Rectal smooth muscle tissue (tissue), 1 donor: Measurements from ENCODE around the gene SLC7A14.

Source experiments
- H3K27ac ChIP-seq: one replicate; pipeline ENCODE4 v1.7.0; 2013; ENCODE audit warnings: low read depth, low read length, inconsistent platforms
- H3K27me3 ChIP-seq: one replicate; pipeline ENCODE4 v1.7.0; 2013; ENCODE audit warnings: low read length; ENCODE audit not compliant: control insufficient read depth, insufficient read depth
- H3K36me3 ChIP-seq: one replicate; pipeline ENCODE4 v1.7.0; 2013; ENCODE audit warnings: low read length; ENCODE audit not compliant: control insufficient read depth, insufficient read depth
- H3K4me1 ChIP-seq: one replicate; pipeline ENCODE4 v1.7.0; 2013; ENCODE audit warnings: low read length; ENCODE audit not compliant: control insufficient read depth, insufficient read depth
- H3K4me3 ChIP-seq: one replicate; pipeline ENCODE4 v1.7.0; 2013; ENCODE audit warnings: low read length
- H3K9ac ChIP-seq: one replicate; pipeline ENCODE4 v1.7.0; 2013; ENCODE audit warnings: low read length

SLC7A14 gene

GRCh38 chr3:170486398-170486797 is 99.5 kb downstream of the SLC7A14 start:
- Histone ChIP-seq H3K4me1 (no peaks in the 10 kb centered on the region), H3K4me3 (no peak overlapping the region), H3K36me3 (no peaks in the 10 kb centered on the region), H3K27me3 (no peaks in the 10 kb centered on the region), H3K9ac (no peak overlapping the region), H3K27ac (no peak overlapping the region)

GRCh38 chr3:170485696-170486095 is 100.2 kb downstream of the SLC7A14 start:
- H3K27me3 ChIP-seq = no peaks in the 10 kb centered on the region
- H3K9ac ChIP-seq = no peak overlapping the region
- no peaks in the 10 kb centered on the region for H3K36me3 ChIP-seq
- H3K4me1 ChIP-seq = no peaks in the 10 kb centered on the region
- no peak overlapping the region for H3K4me3 ChIP-seq
- H3K27ac ChIP-seq = no peak overlapping the region

GRCh38 chr3:170485294-170485693 is 100.6 kb downstream of the SLC7A14 start:
- H3K4me3 ChIP-seq = no peak overlapping the region
- H3K9ac ChIP-seq = no peak overlapping the region
- H3K36me3 ChIP-seq = no peaks in the 10 kb centered on the region
- no peaks in the 10 kb centered on the region for H3K27me3 ChIP-seq
- no peak overlapping the region for H3K27ac ChIP-seq
- H3K4me1 ChIP-seq = no peaks in the 10 kb centered on the region

GRCh38 chr3:170484869-170485268 is 101.0 kb downstream of the SLC7A14 start:
- Histone ChIP-seq H3K4me1 (no peaks in the 10 kb centered on the region), H3K27ac (no peak overlapping the region), H3K27me3 (no peaks in the 10 kb centered on the region), H3K4me3 (no peak overlapping the region), H3K9ac (no peak overlapping the region), H3K36me3 (no peaks in the 10 kb centered on the region)

- H3K36me3 ChIP-seq = no peaks in the 10 kb centered on the region
- no peak overlapping the region for H3K4me3 ChIP-seq
- no peaks in the 10 kb centered on the region for H3K27me3 ChIP-seq
- no peak overlapping the region for H3K9ac ChIP-seq
- H3K27ac ChIP-seq = no peak overlapping the region
- no peaks in the 10 kb centered on the region for H3K4me1 ChIP-seq
Measured at GRCh38 chr3:170483485-170484262, 102.2 kb downstream of the SLC7A14 start.

GRCh38 chr3:170482199-170482598 is 103.7 kb downstream of the SLC7A14 start:
- Histone ChIP-seq H3K27me3 (no peaks in the 10 kb centered on the region), H3K27ac (no peak overlapping the region), H3K4me1 (no peaks in the 10 kb centered on the region), H3K4me3 (no peak overlapping the region), H3K9ac (no peak overlapping the region), H3K36me3 (no peaks in the 10 kb centered on the region)

- no peak overlapping the region for H3K27ac ChIP-seq
- H3K36me3 ChIP-seq = no peaks in the 10 kb centered on the region
Measured at GRCh38 chr3:170480111-170480510, 105.8 kb downstream of the SLC7A14 start.

GRCh38 chr3:170477395-170477794 is 108.5 kb downstream of the SLC7A14 start:
- H3K27me3 ChIP-seq = no peaks in the 10 kb centered on the region
- H3K4me3 ChIP-seq = no peak overlapping the region
- no peak overlapping the region for H3K9ac ChIP-seq
- no peaks in the 10 kb centered on the region for H3K36me3 ChIP-seq
- no peak overlapping the region for H3K27ac ChIP-seq
- H3K4me1 ChIP-seq = no peaks in the 10 kb centered on the region

More at GRCh38 chr3:170480111-170480510, 105.8 kb downstream of the SLC7A14 start:
- Histone ChIP-seq H3K4me3 (no peak overlapping the region), H3K9ac (no peak overlapping the region), H3K27me3 (no peaks in the 10 kb centered on the region), H3K4me1 (no peaks in the 10 kb centered on the region)

- Histone ChIP-seq H3K9ac (no peak overlapping the region), H3K36me3 (no peaks in the 10 kb centered on the region), H3K4me1 (no peaks in the 10 kb centered on the region), H3K4me3 (no peak overlapping the region), H3K27me3 (no peaks in the 10 kb centered on the region), H3K27ac (no peak overlapping the region)
Measured at GRCh38 chr3:170476291-170476690, 109.6 kb downstream of the SLC7A14 start.

- Histone ChIP-seq H3K9ac (no peak overlapping the region), H3K4me3 (no peak overlapping the region), H3K36me3 (no peaks in the 10 kb centered on the region), H3K27me3 (no peaks in the 10 kb centered on the region), H3K4me1 (no peaks in the 10 kb centered on the region), H3K27ac (no peak overlapping the region)
Measured at GRCh38 chr3:170475092-170475685, 110.7 kb downstream of the SLC7A14 start.

- no peak overlapping the region for H3K9ac ChIP-seq
- H3K27me3 ChIP-seq = no peaks in the 10 kb centered on the region
- no peaks in the 10 kb centered on the region for H3K36me3 ChIP-seq
- H3K4me1 ChIP-seq = no peaks in the 10 kb centered on the region
- no peak overlapping the region for H3K4me3 ChIP-seq
- no peak overlapping the region for H3K27ac ChIP-seq
Measured at GRCh38 chr3:170473358-170473757, 112.5 kb downstream of the SLC7A14 start.

GRCh38 chr3:170471149-170471548 is 114.7 kb downstream of the SLC7A14 start:
- no peak overlapping the region for H3K9ac ChIP-seq
- H3K27ac ChIP-seq = no peak overlapping the region
- no peaks in the 10 kb centered on the region for H3K4me1 ChIP-seq
- no peaks in the 10 kb centered on the region for H3K27me3 ChIP-seq
- no peaks in the 10 kb centered on the region for H3K36me3 ChIP-seq
- no peak overlapping the region for H3K4me3 ChIP-seq
